Pons (tissue), 1 donor: ENCODE data around the gene CEACAM6.

Source experiments
- DNase-seq: peaks from one replicate; pipeline ENCODE4 v3.0.0-alpha.2; 2016; ENCODE audit warnings: low spot score

Gene CEACAM6

GRCh38 chr19:41796362-41796761 lies 41.0 kb downstream of the CEACAM6 start, which contains the start of gene CEACAM3:
TSS of gene CEACAM3 (plus strand) at chr19:41796587. CDS start at chr19:41796678, 91 bp downstream.
- DNase-seq = no peak

- DNase-seq = no peak
These were observed 41.6 kb downstream of the CEACAM6 start for GRCh38 chr19:41796901-41797300.

DNA sequence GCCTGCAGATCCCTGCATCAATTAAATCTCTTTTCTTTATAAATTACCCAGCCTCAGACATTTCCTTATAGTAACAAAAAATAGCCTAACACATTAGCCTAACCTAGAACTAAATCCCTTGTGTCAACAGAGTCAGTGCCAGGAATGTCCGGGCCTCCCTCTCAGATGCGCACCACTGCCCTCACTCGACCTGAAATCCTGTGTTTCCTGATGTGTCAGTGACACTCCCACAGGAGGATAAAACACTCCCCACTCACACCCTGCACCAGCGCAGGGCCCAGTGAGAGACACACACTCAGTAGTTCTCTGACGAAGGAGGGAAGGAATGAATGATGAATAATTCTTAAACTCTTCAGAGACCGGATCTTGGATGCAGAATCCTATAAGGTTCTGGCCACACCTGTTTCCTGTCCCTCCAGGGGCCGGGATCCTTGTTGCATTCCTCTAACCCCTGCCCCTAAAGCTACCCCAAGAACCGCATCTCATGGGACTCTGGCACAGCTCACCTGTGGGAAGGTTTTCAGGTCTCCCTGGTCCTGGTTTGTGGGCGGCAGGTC lies 44.2 kb downstream of the CEACAM6 start:
- DNase-seq = no peak

GRCh38 chr19:41801031-41801430 lies 45.7 kb downstream of the CEACAM6 start:
- no peak for DNase-seq

GRCh38 chr19:41801792-41802211 lies 46.5 kb downstream of the CEACAM6 start:
- DNase-seq = peak; percentile 35

DNA sequence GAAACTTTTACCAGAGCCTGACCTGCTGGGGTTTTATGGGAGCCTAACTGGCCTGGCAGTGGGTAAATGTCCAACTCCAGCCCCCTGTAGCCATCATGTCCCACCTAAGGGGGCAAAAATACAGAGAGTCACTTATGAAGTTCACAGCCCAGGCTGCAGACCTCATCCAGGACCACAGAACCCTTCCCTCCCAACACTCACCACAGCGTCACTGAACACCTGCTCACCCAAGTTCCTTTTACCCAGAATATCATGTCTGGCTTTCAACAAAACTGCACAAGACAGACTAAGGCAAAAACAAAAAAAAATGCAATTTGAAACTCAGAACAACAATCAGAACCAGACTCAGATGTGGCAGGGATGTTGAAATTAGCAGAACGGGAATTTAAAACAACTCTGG lies 47.4 kb downstream of the CEACAM6 start:
- no peak for DNase-seq

GRCh38 chr19:41804336-41804735 lies 49.0 kb downstream of the CEACAM6 start:
- DNase-seq = no peak

GRCh38 chr19:41807176-41807575 lies 51.8 kb downstream of the CEACAM6 start:
- no peak for DNase-seq

DNA sequence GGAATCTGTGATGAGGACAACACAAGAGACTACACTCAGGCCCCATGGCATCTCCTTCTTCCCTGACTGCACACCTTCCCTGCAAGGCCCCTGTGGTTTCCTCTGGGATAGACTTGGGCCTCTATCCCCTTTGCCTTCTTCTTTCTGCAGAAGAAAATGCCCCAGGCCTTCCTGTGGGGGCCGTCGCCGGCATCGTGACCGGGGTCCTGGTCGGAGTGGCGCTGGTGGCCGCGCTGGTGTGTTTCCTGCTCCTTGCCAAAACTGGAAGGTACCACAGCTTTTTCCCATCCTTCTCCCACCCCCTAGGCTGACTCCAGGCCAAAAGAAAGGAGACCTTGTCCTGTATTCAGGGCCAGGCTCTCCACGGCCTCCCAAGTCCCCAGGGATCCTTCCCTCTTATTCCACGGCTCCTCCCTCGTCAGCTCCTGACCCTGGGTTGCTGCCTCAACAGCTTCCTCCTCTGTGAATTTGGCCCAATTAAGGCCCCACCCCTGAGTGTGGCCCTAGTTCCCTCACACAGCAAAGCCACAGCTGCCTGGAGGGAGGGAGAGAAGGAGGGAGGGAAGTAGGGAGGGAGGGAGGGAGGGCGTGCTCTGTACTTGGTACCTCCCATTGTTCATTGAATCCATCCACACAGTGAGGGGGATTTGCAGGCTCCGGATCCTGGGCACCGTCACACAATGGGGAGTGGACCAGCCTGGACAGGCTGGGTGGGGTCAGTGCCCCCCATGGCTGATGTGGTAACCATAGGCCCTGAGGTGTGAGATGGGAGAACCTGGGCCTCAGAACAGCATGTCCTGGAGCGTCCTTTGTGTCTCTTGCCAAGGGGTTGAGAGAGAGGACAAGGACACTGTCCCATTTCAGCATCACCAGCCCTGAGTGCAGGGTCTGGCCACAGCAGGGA lies 53.6 kb downstream of the CEACAM6 start:
- no peak for DNase-seq

GRCh38 chr19:41810301-41810700 lies 55.0 kb downstream of the CEACAM6 start:
- DNase-seq = no peak

- peak; percentile 54 for DNase-seq
These were observed 55.7 kb downstream of the CEACAM6 start for GRCh38 chr19:41811036-41811435.

GRCh38 chr19:41811981-41812380 lies 56.7 kb downstream of the CEACAM6 start:
- DNase-seq = no peak

DNA sequence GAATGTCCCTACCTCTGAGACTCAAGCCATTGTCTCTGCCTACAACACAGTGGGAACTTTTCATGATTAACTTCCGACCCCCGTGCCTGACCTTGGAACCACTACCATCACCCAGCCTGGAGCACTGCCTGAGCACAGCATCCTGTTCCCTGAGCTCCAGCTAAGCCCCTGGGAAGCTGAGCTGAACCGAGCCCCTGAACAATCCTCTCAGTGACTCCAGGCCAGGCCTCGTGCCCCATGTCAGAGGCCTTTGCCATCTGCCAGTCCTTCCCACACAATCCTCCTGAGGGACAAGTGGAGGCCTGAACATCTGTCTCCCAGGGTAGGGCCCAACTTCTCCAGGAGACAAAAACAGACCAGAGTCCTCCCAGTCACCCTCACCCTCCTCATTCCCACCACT lies 58.6 kb downstream of the CEACAM6 start:
- no peak for DNase-seq

DNA sequence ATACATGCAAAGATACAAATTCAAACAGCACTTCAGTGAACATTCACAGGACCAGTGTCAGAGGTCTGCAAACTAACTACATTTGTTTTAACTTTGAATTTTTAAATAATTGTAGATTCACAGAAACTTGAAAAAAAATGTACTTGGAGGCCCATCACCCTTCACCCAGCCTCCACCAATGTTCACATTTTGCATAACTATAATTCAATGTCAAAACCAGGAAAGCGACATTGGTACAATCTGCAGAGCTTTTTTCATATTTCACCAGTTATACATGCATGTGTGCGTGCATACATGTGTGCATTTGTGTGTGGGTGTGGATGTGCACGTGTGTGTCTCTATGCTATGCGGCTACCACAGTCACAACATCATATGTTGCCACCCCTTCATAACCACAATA lies 60.0 kb downstream of the CEACAM6 start:
- DNase-seq = no peak

DNA sequence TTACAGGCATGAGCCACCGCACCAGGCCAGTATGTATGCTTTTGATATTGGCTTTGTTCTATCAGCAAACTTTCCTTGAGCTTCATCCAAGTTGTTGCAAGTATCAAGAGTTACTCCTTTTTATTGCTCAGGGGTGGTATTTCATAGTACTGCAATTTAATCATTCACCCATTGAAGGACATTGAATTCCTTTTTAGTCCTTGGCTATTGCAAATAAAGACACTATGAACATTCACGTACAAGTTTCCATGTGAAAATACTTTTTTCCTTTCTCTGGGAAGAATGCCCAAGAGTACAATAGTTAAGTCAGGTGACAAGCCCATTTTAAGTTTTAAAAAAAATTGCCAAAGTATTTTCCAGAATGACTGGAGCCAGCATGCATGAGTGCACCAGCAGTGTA lies 61.4 kb downstream of the CEACAM6 start:
- no peak for DNase-seq

GRCh38 chr19:41821003-41821735 lies 65.8 kb downstream of the CEACAM6 start:
- peak; percentile 40 for DNase-seq
